ENCODE results near the gene ARFIP2.

Gene ARFIP2

DNA sequence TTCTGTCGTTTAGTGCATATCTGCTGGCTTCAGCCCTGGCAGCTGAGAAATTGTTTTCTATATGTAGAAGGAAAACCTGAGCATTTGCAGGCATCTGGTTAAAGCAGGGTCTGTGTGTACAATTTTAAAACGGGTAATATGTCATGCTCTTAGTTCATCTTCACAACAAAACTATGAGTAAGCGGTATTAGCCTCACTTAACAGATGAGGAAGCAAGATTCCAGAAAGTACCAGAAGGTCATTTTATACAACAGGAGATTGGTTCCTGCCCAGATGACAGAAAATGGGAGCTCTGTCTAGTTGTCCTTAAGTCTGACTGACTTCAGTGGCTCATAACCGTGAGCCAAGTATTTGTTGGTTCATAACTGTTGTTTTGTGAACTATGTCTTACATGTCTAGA is 1.3 kb upstream of the ARFIP2 start:
- DNase-seq (ENCODE audit: low read depth) = no peak

GRCh38 chr11:6481924-6482275 is 769 bp upstream of the ARFIP2 start:
- DNase-seq (ENCODE audit: low read depth) = no peak

- DNase-seq (ENCODE audit: low read depth) = no peak
These were observed 724 bp downstream of the ARFIP2 start for GRCh38 chr11:6480299-6480914.

- DNase-seq (ENCODE audit: low read depth) = no peak
These were observed 4.6 kb downstream of the ARFIP2 start for GRCh38 chr11:6476571-6476970.

DNA sequence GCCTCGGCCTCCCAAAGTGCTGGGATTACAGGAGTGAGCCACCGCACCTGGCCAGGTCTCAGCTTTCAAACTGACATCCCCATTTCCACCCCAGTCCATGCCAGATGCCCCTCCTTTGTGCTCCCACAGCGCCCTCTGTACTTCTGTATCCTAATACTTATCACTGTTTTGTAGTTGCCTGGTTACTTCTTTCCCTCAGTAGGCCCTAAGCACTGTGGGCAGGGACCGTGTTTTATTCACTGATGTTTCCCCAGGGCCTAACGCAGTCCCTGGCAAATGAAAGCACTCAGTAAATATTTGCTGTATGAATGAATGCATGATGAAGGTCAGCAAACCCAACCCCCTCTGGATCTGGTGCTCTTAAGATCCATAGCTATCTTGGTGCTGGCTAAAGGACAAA is 5.2 kb downstream of the ARFIP2 start:
- DNase-seq (ENCODE audit: low read depth) = no peak

GRCh38 chr11:6474806-6475500 is 6.2 kb downstream of the ARFIP2 start:
- DNase-seq (ENCODE audit: low read depth) = no peak

GRCh38 chr11:6474413-6474792 is 6.7 kb downstream of the ARFIP2 start:
- no peak for DNase-seq (ENCODE audit: low read depth)

- peak; percentile 69 for DNase-seq (ENCODE audit: low read depth)
These were observed 7.4 kb downstream of the ARFIP2 start, which contains the start of gene TRIM3 for GRCh38 chr11:6473451-6474412. TRIM3 (minus strand) TSS chr11:6473941; CDS start chr11:6465695, 8,246 bp downstream.

DNA sequence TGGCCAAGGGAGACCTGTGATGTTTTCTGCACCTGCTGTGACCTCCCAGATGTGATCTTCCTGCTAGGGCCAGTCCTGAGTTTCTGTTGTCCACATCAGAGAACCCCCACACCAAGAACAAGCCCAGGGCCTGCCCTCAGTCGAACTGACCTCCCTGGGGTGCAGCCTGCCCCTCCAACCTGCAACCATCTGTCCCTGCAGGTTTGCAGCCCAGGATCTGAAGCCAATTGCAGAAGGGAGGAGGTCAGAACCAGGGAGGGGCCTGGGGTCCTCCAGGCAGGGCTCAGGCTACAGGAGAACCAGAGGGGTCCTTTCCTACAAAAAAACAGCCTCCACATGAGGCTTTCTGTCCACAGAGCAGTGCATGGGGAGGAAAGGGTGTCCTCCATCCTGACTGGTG is 8.2 kb downstream of the ARFIP2 start:
- no peak for DNase-seq (ENCODE audit: low read depth)

- no peak for DNase-seq (ENCODE audit: low read depth)
These were observed 11.5 kb downstream of the ARFIP2 start for GRCh38 chr11:6469599-6469998.

DNA sequence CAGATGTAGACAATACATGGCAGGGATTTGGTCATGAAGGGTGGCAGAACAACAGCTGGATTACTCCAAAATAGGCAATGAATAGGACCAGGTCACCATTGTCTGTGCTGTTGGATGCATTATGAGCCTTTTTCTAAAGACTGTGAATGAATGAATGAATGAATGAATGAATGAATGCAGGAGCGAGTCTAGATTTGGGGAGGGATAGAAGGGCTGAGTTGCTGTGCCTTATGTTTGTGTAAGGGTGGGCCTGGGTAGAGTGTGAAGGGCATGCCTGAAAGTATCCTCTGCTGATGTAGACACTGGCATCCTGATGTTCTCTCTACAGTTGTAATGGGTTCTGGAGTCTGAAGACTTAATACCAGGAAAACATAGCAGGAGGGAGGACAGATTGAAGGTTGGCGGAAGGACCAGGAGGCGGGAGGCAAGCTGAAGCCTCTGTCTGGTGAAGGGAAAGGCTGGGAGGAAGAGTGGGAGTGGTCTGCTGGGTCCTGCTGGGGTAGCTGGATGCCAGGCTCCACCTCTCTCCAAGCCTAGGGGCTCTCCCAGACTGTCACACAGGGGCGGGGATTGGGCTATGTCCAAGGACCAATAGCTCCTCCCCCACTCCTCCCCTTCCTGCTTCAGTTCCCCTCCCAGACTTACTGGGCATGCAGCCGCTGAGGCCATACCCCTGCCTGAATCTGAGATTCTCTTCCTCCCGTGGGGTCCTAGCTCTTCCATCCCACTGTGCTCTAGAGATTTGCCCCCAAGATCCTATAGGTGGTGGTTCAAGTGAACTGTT is 12.2 kb downstream of the ARFIP2 start:
- no peak for DNase-seq (ENCODE audit: low read depth)

- no peak for DNase-seq (ENCODE audit: low read depth)
These were observed 22.1 kb downstream of the ARFIP2 start for GRCh38 chr11:6459099-6459450.

DNA sequence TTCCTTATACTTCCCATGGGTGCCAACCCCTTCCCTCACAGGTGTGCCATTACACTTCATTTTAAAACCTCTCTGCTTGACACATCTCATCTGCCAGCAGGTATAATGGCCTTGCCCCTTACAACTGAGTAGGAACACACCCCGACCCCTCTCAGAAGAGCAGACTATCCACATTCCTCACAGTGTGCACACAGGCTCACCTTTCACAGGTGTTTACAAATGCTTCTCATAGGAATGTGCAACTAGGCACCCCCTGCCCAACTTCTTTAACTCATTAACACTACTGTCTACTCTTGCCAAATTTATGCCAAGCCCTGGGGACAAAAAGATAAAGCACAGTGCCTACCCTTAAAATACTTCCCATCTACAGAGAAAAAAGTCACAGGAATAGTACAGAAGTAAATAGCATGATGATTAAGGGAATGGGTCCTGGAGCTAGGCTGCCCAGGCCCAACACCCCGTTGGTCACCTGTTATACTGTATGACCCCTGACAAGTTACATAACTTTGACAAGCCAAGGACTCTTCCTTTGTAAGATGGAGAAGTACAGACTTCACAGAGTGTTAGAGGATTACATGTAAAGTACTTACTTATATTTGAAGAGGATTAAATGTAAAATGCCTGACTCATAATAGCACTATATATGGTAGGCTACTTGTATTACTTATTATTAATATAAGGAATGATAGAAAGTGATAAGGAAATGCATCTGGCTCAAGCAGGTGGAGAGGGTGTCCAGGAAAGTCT is 22.6 kb downstream of the ARFIP2 start:
- no peak for DNase-seq (ENCODE audit: low read depth)

DNA sequence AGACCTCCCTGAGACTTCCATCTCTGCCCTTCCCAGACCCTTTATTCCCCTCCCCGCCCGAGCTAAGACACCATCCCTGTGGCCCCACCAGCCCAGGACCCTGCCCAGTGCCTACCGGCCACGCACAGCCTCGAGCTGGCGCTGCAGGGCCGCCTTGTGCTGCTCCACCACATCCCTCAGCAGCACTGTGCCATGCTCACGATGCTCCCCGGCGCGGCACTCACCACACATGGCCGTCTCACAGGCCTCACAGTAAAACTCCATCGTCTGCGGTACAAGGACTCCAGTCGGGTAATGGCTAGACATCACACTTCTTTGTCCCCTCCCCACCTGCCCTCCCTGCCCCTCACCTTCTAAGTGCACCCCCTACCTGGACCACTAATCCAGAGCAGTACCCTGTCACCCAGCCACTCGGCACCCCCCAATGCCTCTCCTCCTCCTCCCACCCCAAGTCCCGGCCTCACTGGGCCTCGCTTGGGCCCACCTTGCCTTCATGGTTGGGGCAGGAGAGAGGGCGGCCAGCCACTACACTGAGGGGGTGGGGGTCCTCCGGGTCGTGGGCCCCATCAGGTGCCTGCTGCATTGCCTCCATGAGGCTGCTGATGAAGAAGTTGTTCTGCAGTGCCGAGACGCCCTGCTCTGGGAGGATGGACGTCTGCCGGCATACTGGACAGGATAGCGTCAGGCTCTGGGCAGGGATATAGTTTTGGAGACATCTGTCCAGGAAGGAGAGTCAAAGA is 23.4 kb downstream of the ARFIP2 start:
- no peak for DNase-seq (ENCODE audit: low read depth)

DNA sequence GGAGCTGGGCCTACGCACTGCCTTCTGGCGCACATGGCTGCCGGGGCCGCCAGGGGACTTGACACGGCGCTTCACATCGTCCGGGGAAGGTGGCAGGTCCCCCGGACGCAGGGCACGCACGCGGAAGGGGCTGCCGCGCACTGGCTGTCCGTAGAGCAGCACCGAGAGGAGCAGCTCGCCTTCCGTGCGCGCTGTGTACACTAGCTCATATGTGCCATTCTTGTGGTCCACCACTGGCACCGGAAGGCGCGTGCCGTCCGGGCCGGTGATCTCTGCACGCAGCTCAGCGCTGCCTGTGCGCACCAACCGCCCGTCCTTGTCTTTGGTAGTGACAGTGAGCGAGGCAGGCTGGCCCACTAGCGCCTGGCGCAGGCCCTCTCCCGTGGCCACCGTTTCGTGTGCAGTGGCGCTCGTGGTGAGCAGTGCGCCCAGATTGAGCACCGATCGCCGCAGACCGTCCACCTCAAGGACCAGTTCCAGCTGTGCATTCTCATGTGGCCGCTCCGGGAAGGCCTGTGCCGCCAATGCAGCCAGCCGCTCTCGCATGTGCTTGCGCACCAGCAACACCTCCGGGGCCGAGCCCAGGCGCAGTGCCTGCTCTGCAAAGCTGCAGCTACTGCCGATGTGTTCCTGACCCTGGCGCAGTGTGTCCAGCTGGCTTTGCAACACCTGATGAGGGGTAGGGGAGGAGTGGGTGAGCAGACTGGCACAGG is 24.6 kb downstream of the ARFIP2 start:
- no peak for DNase-seq (ENCODE audit: low read depth)

- DNase-seq (ENCODE audit: low read depth) = no peak
These were observed 26.1 kb downstream of the ARFIP2 start for GRCh38 chr11:6455070-6455469.

DNA sequence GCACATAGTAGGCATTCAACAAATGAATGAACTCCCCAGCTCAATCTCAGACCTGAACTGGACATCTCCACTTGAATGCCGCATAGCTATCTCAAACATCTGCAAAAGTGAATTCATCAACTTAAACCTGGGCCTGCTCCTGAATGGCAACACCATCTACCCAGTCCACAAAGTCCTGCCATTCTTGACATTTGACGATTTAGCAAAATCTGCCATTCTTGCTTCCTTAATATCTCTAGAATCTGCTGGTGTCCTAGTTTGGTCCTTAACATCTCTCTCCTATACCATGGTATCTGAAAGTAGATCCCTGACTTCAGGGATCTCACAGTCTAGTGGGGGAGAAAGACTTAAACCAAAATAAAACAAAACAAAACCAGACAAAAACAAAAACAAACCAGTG is 28.0 kb downstream of the ARFIP2 start:
- no peak for DNase-seq (ENCODE audit: low read depth)

DNA sequence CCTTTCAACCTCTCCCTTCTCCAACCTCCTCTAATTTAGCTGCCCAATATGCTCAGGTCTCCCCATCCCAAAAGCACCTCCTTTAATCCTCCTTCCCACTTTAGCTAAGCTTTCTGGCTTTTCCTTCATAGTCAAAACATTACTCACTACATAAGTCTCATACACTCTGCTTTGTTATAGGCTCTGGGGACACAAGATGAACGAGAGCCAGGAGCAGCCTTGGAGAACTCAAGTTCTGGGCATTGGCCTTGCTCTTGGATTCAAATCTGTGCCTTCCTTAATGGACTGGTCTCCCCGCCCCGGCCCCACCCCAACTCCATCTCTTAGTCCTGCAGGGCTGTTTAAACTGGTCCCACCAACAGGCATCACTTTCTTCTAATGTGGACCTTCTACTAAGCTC is 28.9 kb downstream of the ARFIP2 start:
- no peak for DNase-seq (ENCODE audit: low read depth)

GRCh38 chr11:6448574-6448973 is 32.6 kb downstream of the ARFIP2 start:
- no peak for DNase-seq (ENCODE audit: low read depth)

All from stimulated activated CD8-positive, alpha-beta memory T cell treated with anti-CD3 and anti-CD28 coated beads, Interleukin-12 subunit alpha, Interleukin-12 subunit beta, amount 100 ng/mL, for 4 hours (primary cell).